GM23338 (cell line): ENCODE results near the gene NUDT2. TPM values are rescaled to one million over a fixed set of nuclear protein-coding genes. Genes with fewer than 3 reads are reported as not detected.
A peak's percentile ranks its signal among the peaks of the same experiment; 100 is the strongest.

Experiments used
- ATAC-seq: fragments of 200-7000 bp; cut with Tn5 transposase; 3 replicates; pipeline ENCODE4 v1.9.1; 2020
- DNase-seq: peaks from one replicate; pipeline ENCODE4 v3.0.0-alpha.2; 2015; ENCODE audit warnings: low spot score
- H2AFZ ChIP-seq: fragments of 200-600 bp; sonication (generic); 2 replicates; pipeline ENCODE4 v1.8.0; 2016; ENCODE audit warnings: antibody characterized with exemption, mild to moderate bottlenecking, moderate library complexity
- H3F3A ChIP-seq: fragments of 200-600 bp; sonication (generic); replicated peaks from 2 replicates; pipeline ENCODE4 v1.8.0; 2017; ENCODE audit warnings: antibody characterized with exemption, mixed run types, low read depth
- H3K27ac ChIP-seq: fragments of 200-600 bp; sonication (generic); 2 replicates; pipeline ENCODE4 v1.6.1; 2016; ENCODE audit warnings: low read depth
- H3K27me3 ChIP-seq: fragments of 200-600 bp; sonication (generic); 2 replicates; pipeline ENCODE4 v1.8.0; 2016; ENCODE audit warnings: mild to moderate bottlenecking, mixed run types, moderate library complexity; ENCODE audit not compliant: insufficient read depth
- H3K36me3 ChIP-seq: fragments of 200-600 bp; sonication (generic); 2 replicates; pipeline ENCODE4 v1.8.0; 2016; ENCODE audit warnings: mild to moderate bottlenecking; ENCODE audit not compliant: insufficient read depth
- H3K4me1 ChIP-seq: fragments of 200-600 bp; sonication (generic); 2 replicates; pipeline ENCODE4 v1.8.0; 2016; ENCODE audit warnings: mild to moderate bottlenecking, moderate library complexity; ENCODE audit not compliant: insufficient read depth
- H3K4me2 ChIP-seq: fragments of 200-600 bp; sonication (generic); 2 replicates; pipeline ENCODE4 v1.7.1; 2017; ENCODE audit warnings: mixed run types
- H3K4me3 ChIP-seq: fragments of 200-600 bp; sonication (generic); 2 replicates; pipeline ENCODE4 v1.6.1; 2016; ENCODE audit warnings: mixed run types
- H3K79me2 ChIP-seq: fragments of 200-600 bp; sonication (generic); replicated peaks from 2 replicates; pipeline ENCODE4 v1.8.0; 2017; ENCODE audit warnings: mild to moderate bottlenecking; ENCODE audit not compliant: insufficient read depth
- H3K9me2 ChIP-seq: fragments of 200-600 bp; sonication (generic); 2 replicates; pipeline ENCODE4 v1.8.0; 2017; ENCODE audit not compliant: insufficient read depth
- H4K20me1 ChIP-seq: fragments of 200-600 bp; sonication (generic); replicated peaks from 2 replicates; pipeline ENCODE4 v1.8.0; 2017; ENCODE audit warnings: mild to moderate bottlenecking; ENCODE audit not compliant: insufficient read depth
- H3K27ac Mint-ChIP-seq: 2 replicates; pipeline ENCODE4 v1.8.0; 2020; ENCODE audit warnings: inconsistent platforms, mild to moderate bottlenecking, moderate library complexity, mixed read lengths
- H3K27me3 Mint-ChIP-seq: 3 replicates; pipeline ENCODE4 v1.8.0; 2022; ENCODE audit warnings: low read depth, mild to moderate bottlenecking, moderate library complexity, mixed read lengths, inconsistent platforms; ENCODE audit not compliant: insufficient read depth, poor library complexity
- H3K36me3 Mint-ChIP-seq: 3 replicates; pipeline ENCODE4 v1.8.0; 2021; ENCODE audit warnings: low read depth, mild to moderate bottlenecking, inconsistent platforms, moderate library complexity, mixed read lengths
- H3K4me1 Mint-ChIP-seq: 3 replicates; pipeline ENCODE4 v1.8.0; 2020; ENCODE audit warnings: mild to moderate bottlenecking, inconsistent platforms, mixed read lengths
- H3K4me3 Mint-ChIP-seq: 3 replicates; pipeline ENCODE4 v1.8.0; 2021; ENCODE audit warnings: moderate library complexity, mild to moderate bottlenecking, inconsistent platforms, mixed read lengths
- H3K9me3 Mint-ChIP-seq: 3 replicates; pipeline ENCODE4 v1.8.0; 2020; ENCODE audit warnings: moderate library complexity, mild to moderate bottlenecking, inconsistent platforms, mixed read lengths
- ETS1 ChIP-seq: IDR thresholded peaks from 2 replicates; pipeline ENCODE4 v1.6.1; 2016; ENCODE audit warnings: antibody characterized with exemption
- EZH2phosphoT487 ChIP-seq: fragments of 200-600 bp; sonication (generic); IDR thresholded peaks from one replicate; pipeline ENCODE4 v1.8.1; 2018; ENCODE audit warnings: antibody characterized with exemption; ENCODE audit not compliant: unreplicated experiment
- NANOG ChIP-seq: IDR thresholded peaks from 2 replicates; pipeline ENCODE4 v1.6.1; 2016; ENCODE audit warnings: antibody characterized with exemption, borderline replicate concordance
- REST ChIP-seq: IDR thresholded peaks from one replicate; pipeline ENCODE4 v1.6.1; 2018; ENCODE audit warnings: antibody characterized with exemption; ENCODE audit not compliant: unreplicated experiment
- STAT1 ChIP-seq: IDR thresholded peaks from one replicate; pipeline ENCODE4 v1.6.1; 2016; ENCODE audit warnings: antibody characterized with exemption; ENCODE audit not compliant: unreplicated experiment
- polyA plus RNA-seq: library from polyadenylated mRNA; unstranded; fragments of >200 nt; fragmentation: Nextera tagmentation; extraction: Ambion mirVana; gene quantifications from 2 replicates; pipeline ENCODE4 v1.2.1, GENCODE V29; 2016
- total RNA-seq: library from RNA; depleted of rRNA; stranded (reverse); fragments of >200 nt; shearing (Covaris generic); gene quantifications from 2 replicates; pipeline ENCODE4 v1.2.3, GENCODE V29; 2014
- TF ChIP-seq, protein P1 (sequence below): fragments of 250-450 bp; sonication (Bioruptor Pico); IDR thresholded peaks from 2 replicates; pipeline ENCODE4 v1.5.0; 2020; ENCODE audit warnings: mild to moderate bottlenecking, moderate library complexity

NUDT2 gene
- total and polyA plus RNA-seq, 2 experiments from 2014 or later = 9.5 to 16.4 TPM

DNA sequence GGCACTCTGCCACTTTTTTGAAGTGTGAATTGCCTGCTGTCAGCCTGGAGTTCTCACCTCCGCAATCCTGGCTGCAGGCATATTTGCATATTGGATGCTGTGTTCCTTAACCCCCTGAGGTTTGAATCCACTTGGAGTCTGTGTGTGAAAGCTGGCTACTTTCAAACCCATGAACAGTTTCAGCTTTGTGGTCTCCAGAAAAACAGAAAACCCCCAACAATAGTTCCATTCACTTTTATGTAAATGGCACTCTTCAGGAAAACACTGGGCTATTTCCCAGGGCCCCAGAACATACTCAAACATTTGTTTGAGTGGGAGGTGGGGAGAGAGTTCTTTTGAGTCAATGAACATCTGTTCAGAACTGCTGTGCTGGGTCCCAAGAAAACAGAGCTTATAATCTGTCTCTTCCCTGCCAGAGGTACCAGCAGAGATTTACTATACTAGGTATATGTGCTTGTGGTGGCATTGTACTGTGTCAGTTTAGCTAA lies 5.0 kb downstream of the NUDT2 start:
- TF ChIP-seq NANOG = no peak
- no peak for TF ChIP-seq ETS1
- no peak for TF ChIP-seq STAT1
- no peak for TF ChIP-seq EZH2phosphoT487
- TF ChIP-seq, protein P1, sequence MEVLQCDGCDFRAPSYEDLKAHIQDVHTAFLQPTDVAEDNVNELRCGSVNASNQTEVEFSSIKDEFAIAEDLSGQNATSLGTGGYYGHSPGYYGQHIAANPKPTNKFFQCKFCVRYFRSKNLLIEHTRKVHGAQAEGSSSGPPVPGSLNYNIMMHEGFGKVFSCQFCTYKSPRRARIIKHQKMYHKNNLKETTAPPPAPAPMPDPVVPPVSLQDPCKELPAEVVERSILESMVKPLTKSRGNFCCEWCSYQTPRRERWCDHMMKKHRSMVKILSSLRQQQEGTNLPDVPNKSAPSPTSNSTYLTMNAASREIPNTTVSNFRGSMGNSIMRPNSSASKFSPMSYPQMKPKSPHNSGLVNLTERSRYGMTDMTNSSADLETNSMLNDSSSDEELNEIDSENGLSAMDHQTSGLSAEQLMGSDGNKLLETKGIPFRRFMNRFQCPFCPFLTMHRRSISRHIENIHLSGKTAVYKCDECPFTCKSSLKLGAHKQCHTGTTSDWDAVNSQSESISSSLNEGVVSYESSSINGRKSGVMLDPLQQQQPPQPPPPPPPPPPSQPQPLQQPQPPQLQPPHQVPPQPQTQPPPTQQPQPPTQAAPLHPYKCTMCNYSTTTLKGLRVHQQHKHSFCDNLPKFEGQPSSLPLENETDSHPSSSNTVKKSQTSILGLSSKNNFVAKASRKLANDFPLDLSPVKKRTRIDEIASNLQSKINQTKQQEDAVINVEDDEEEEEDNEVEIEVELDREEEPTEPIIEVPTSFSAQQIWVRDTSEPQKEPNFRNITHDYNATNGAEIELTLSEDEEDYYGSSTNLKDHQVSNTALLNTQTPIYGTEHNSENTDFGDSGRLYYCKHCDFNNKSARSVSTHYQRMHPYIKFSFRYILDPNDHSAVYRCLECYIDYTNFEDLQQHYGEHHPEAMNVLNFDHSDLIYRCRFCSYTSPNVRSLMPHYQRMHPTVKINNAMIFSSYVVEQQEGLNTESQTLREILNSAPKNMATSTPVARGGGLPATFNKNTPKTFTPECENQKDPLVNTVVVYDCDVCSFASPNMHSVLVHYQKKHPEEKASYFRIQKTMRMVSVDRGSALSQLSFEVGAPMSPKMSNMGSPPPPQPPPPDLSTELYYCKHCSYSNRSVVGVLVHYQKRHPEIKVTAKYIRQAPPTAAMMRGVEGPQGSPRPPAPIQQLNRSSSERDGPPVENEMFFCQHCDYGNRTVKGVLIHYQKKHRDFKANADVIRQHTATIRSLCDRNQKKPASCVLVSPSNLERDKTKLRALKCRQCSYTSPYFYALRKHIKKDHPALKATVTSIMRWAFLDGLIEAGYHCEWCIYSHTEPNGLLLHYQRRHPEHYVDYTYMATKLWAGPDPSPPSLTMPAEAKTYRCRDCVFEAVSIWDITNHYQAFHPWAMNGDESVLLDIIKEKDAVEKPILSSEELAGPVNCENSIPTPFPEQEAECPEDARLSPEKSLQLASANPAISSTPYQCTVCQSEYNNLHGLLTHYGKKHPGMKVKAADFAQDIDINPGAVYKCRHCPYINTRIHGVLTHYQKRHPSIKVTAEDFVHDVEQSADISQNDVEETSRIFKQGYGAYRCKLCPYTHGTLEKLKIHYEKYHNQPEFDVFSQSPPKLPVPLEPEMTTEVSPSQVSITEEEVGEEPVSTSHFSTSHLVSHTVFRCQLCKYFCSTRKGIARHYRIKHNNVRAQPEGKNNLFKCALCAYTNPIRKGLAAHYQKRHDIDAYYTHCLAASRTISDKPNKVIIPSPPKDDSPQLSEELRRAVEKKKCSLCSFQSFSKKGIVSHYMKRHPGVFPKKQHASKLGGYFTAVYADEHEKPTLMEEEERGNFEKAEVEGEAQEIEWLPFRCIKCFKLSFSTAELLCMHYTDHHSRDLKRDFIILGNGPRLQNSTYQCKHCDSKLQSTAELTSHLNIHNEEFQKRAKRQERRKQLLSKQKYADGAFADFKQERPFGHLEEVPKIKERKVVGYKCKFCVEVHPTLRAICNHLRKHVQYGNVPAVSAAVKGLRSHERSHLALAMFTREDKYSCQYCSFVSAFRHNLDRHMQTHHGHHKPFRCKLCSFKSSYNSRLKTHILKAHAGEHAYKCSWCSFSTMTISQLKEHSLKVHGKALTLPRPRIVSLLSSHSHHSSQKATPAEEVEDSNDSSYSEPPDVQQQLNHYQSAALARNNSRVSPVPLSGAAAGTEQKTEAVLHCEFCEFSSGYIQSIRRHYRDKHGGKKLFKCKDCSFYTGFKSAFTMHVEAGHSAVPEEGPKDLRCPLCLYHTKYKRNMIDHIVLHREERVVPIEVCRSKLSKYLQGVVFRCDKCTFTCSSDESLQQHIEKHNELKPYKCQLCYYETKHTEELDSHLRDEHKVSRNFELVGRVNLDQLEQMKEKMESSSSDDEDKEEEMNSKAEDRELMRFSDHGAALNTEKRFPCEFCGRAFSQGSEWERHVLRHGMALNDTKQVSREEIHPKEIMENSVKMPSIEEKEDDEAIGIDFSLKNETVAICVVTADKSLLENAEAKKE = no peak
- no peak for TF ChIP-seq REST
- H3K27me3 ChIP-seq = no peaks in the 10 kb centered on the region
- H3K4me3 ChIP-seq = peak overlapping the region; percentile 5; the same call in 1 of the 2 replicates
- peak overlapping the region; percentile 1; the same call in 1 of the 2 replicates for H3K27ac ChIP-seq
- Mint-ChIP-seq H3K9me3 (no peaks in the 10 kb centered on the region), H3K27me3 (peaks cover 11% of the 10 kb centered on the region), H3K36me3 (peaks cover 9% of the 10 kb centered on the region; the same call in 1 of the 3 replicates), H3K4me3 (peak overlapping the region; percentile 2; the same call in 1 of the 3 replicates), H3K27ac (peak overlapping the region; percentile 49), H3K4me1 (peaks cover 24% of the 10 kb centered on the region)
- no peaks in the 10 kb centered on the region for H3K9me2 ChIP-seq
- ATAC-seq (peak; percentile 15), DNase-seq (peak; percentile 58)
- H3K4me1 ChIP-seq = peaks cover 19% of the 10 kb centered on the region
- H3F3A ChIP-seq = 0 out of 2 replicates have a peak, but pooled peaks cover 2% of the 10 kb centered on the region
- H4K20me1 ChIP-seq = no peaks in the 10 kb centered on the region; the same call in 1 of the 2 replicates
- H3K79me2 ChIP-seq = peaks cover 5% of the 10 kb centered on the region; the same call in 1 of the 2 replicates
- peak overlapping the region; percentile 33 for H3K4me2 ChIP-seq
- no peaks in the 10 kb centered on the region for H3K36me3 ChIP-seq
- H2AFZ ChIP-seq = no peak overlapping the region
